Measurements from ENCODE around the gene XCL2. TPM values are rescaled to one million over a fixed set of nuclear protein-coding genes. Genes with fewer than 3 reads are reported as not detected.
"Not testable (repeated sequence)": the region's sequence is repeated elsewhere in the genome, so short reads cannot be mapped to it uniquely, and the experiment has no call there.

The XCL2 gene
- total and polyA plus RNA-seq, 5 donors, result 0.60 TPM; not detected in 4

DNA sequence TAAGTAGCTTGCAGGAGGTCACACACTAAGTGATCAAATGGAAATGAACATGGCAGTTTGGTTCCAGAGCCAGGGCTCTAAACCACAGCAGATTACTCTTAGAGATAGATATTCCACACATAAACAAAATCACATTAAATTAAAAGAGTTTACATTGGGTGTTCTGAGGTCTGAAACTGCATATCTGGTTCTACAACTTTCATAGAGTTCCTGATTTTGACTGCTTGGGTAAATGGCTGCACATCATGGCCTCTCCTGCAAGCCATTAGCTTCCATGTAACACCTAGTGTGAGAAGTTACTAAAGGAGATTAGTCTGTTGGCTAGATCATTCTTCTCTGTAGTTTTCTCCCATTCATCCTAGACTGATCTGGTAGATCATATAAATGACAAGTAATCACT lies 12.8 kb upstream of the XCL2 start:
- no peaks in the 10 kb centered on the region for H3K9me3 ChIP-seq (ENCODE audit: control insufficient read depth, low read length)
- H3K4me1 ChIP-seq (ENCODE audit: control insufficient read depth, insufficient read depth, low read length), result no peaks in the 10 kb centered on the region
- intact Hi-C loops (cut with DNase I), result no loop called here
- ATAC-seq (no peak), DNase-seq (no peak)
- H3K27ac ChIP-seq (ENCODE audit: low read length), result no peak overlapping the region
- H3K4me3 ChIP-seq (ENCODE audit: low read length), result no peak overlapping the region
- no peaks in the 10 kb centered on the region for H3K27me3 ChIP-seq (ENCODE audit: control insufficient read depth, insufficient read depth)

DNA sequence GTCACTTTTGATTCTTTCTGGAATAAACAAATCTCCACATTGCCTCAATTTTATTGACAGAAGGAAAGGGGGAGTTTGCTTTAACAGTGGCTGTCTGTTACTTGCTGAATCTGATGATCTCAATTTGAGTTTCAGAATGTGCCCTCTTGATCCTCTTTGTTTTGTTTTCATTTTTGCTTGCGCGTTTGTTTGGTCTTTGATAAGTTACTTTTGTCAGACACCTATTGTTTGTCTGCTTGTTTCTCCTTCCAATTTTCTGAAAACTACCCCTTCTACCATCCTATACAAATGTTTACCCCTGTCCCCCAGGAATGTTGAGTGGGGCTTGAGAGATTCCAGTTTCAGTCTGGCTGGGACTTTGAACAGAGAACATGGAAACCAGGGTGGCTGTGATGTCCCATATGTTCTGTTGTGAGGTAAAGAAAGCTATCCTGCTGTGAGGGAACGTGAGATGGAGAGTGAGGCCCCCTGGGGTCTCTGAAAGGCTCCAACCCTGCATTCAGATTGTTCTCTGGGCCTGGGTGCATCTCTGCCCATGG lies 11.8 kb upstream of the XCL2 start:
- no peak for DNase-seq
- intact Hi-C loops (cut with DNase I), result no loop called here
- H3K27ac ChIP-seq (ENCODE audit: low read length), result no peak overlapping the region
- 76% methylated on average over 3 of the region's 3 CpGs for WGBS
- H3K9me3 ChIP-seq (ENCODE audit: control insufficient read depth, low read length), result no peaks in the 10 kb centered on the region
- no peaks in the 10 kb centered on the region for H3K27me3 ChIP-seq (ENCODE audit: control insufficient read depth, insufficient read depth)
- H3K4me3 ChIP-seq (ENCODE audit: low read length), result no peak overlapping the region
- ATAC-seq, result no peak
- H3K4me1 ChIP-seq (ENCODE audit: control insufficient read depth, insufficient read depth, low read length), result no peaks in the 10 kb centered on the region

DNA sequence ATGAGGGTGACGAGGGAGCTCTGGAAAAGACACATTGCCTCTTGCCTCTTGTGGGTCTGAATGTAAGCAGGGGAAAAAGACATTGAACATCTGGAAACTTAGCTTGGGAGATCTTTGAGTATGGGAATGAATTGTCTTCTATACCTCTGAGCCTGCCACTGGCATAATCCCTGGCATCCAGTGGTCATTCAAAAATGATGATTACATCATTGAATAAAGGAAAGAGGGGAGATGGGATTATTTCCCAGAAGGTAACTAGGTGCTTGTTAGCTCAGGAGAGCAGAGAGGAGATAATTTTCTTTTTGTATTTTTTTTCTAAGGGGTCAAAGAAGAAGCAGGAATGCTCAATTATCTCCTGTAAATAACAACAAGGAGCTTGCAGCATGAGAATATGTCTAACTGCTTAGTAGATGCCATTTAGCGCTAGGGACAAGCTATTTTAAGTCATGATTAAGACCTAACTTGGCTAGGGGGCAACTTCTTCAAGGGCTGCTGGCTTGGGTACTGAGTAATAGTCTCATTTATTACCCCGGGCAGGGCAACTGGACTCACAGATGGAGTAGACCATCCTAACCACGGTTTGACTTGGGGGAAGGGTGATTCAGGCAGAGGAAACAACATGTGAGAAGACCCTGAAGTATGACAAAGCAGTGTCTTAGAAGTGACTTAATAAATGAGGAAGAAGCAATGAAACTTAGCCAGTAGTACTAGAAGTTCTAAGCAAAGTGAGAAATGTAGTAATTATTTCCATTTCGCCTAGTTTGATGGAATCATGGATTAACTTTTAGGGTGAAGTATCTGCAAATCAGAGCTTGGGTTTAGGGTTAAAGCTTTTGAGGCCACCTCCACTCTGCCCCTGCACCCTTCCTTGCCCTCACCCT lies 11.0 kb upstream of the XCL2 start:
- intact Hi-C loops (cut with DNase I), result no loop called here
- H3K4me1 ChIP-seq (ENCODE audit: control insufficient read depth, insufficient read depth, low read length), result no peaks in the 10 kb centered on the region
- ATAC-seq, result no peak
- H3K4me3 ChIP-seq (ENCODE audit: low read length), result no peak overlapping the region
- H3K9me3 ChIP-seq (ENCODE audit: control insufficient read depth, low read length), result no peaks in the 10 kb centered on the region
- 80% methylated on average over 5 of the region's 5 CpGs for WGBS
- no peaks in the 10 kb centered on the region for H3K27me3 ChIP-seq (ENCODE audit: control insufficient read depth, insufficient read depth)
- no peak overlapping the region for H3K27ac ChIP-seq (ENCODE audit: low read length)
- no peak for DNase-seq

DNA sequence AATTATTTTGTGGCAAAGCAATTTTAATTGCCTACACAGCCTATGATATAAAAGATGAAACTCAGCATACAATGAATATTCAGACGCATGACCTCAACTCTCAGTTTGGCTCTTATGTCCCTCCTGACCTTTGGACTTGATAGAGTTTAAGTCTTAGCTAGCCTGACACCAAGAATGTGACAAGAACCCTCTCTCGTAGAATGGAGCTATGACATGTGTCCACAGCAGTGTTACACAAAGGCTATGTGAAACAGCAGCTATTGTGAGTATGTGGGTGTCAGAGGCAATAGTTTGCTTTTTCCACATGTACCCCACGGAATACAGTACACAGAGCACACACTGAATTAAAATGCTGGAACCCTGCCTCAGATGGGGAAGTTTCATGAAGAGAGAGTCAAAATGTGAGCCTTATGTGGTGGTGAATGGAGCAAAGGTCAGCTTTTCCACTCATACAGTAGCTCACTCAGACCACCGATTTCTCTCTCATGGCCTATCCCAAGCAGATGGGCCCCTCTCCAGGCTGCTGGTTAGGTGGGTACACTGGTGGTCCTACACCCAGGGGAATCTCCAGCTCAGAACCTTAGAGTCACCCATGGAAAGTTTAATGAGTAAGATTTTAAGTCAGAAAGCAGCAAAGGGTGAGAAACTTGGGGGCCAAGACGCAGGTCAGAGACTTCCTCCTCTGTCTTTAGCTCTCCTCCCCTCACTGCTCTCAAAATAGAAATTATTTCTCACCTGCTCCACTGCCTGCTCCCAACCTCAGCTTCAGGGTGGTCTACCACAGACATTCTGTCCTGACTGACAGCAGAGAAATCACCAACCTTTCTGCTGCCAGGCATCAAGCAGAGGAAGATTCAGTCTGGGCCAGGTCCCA lies 10.1 kb upstream of the XCL2 start:
- WGBS, result 76% methylated on average over 5 of the region's 5 CpGs
- Histone ChIP-seq H3K27ac (ENCODE audit: low read length) (no peak overlapping the region), H3K9me3 (ENCODE audit: control insufficient read depth, low read length) (no peaks in the 10 kb centered on the region), H3K4me1 (ENCODE audit: control insufficient read depth, insufficient read depth, low read length) (no peaks in the 10 kb centered on the region), H3K27me3 (ENCODE audit: control insufficient read depth, insufficient read depth) (no peaks in the 10 kb centered on the region), H3K4me3 (ENCODE audit: low read length) (no peak overlapping the region)
- DNase-seq (no peak), ATAC-seq (no peak)
- intact Hi-C loops (cut with DNase I), result no loop called here

DNA sequence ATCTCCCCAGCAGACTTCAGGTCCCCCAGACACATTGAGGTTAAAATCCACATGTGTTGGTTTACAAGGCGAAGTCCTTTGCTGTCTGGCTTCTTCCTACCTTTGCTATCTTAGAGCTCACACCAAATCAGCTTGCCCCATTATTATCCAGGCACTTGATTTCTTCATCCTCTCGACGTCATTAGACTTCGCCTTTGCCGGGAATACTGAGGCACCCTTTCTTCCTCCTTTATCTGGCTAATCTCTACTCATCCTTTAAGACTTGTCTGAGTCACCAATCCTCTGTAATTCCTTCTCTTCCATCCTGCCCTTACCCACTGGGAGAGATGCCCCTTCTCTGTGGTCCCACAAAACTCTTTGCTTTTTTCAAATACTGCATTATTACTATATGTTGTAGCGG lies 9.2 kb upstream of the XCL2 start:
- intact Hi-C loops (cut with DNase I), result no loop called here
- Histone ChIP-seq H3K4me3 (ENCODE audit: low read length) (no peak overlapping the region), H3K27ac (ENCODE audit: low read length) (no peak overlapping the region), H3K4me1 (ENCODE audit: control insufficient read depth, insufficient read depth, low read length) (no peaks in the 10 kb centered on the region), H3K27me3 (ENCODE audit: control insufficient read depth, insufficient read depth) (no peaks in the 10 kb centered on the region), H3K9me3 (ENCODE audit: control insufficient read depth, low read length) (no peaks in the 10 kb centered on the region)
- WGBS, result 93% methylated on average over 6 of the region's 6 CpGs
- DNase-seq (no peak), ATAC-seq (no peak)

DNA sequence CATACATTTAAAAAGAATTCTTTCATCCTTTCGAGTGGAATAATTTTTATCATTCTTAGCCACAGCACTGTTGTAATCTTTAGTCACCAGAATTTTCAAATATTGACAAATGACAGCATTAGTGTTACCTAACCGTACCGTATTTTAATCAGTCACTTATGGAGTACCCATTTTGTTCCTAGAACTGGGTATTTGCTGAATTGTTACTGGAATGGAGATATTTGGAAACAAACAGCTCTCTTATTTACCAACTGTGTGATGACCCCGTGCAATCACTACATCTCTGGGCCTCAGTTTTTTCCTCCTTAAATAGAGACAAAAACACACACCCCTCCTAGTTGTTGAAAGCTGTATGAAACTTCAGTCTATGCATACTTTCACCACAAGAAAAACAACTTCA lies 7.9 kb upstream of the XCL2 start:
- no peak for ATAC-seq
- no peak for DNase-seq
- Histone ChIP-seq H3K27me3 (ENCODE audit: control insufficient read depth, insufficient read depth) (no peaks in the 10 kb centered on the region), H3K9me3 (ENCODE audit: control insufficient read depth, low read length) (no peaks in the 10 kb centered on the region), H3K4me3 (ENCODE audit: low read length) (no peak overlapping the region), H3K27ac (ENCODE audit: low read length) (no peak overlapping the region), H3K4me1 (ENCODE audit: control insufficient read depth, insufficient read depth, low read length) (no peaks in the 10 kb centered on the region)
- intact Hi-C loops (cut with DNase I), result no loop called here
- WGBS, result 87% methylated on average over 4 of the region's 4 CpGs

DNA sequence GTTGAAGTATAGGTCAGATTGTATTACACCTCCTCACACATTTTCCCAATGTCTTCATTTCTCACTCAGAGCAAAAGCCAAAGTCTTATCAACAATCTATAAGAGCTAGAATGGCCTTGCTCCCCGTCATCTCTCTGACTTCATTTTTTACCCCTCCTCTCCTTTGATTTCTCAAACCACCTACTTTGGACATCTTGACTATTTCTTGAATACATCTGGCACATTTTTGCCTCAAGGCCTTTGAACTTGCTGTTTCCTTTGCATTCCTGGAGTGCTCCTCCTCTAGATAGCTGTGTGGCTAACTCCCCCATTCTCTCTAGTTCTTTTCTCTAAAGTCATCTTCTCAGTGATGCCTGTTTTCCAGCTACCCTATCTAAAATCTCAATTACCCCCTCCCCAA lies 7.2 kb upstream of the XCL2 start:
- no peaks in the 10 kb centered on the region for H3K27me3 ChIP-seq (ENCODE audit: control insufficient read depth, insufficient read depth)
- no peak for DNase-seq
- H3K4me1 ChIP-seq (ENCODE audit: control insufficient read depth, insufficient read depth, low read length), result no peaks in the 10 kb centered on the region
- H3K9me3 ChIP-seq (ENCODE audit: control insufficient read depth, low read length), result no peaks in the 10 kb centered on the region
- no peak overlapping the region for H3K4me3 ChIP-seq (ENCODE audit: low read length)
- no peak for ATAC-seq
- 47% methylated on average over 1 of the region's 1 CpG for WGBS
- intact Hi-C loops (cut with DNase I), result no loop called here
- H3K27ac ChIP-seq (ENCODE audit: low read length), result no peak overlapping the region

DNA sequence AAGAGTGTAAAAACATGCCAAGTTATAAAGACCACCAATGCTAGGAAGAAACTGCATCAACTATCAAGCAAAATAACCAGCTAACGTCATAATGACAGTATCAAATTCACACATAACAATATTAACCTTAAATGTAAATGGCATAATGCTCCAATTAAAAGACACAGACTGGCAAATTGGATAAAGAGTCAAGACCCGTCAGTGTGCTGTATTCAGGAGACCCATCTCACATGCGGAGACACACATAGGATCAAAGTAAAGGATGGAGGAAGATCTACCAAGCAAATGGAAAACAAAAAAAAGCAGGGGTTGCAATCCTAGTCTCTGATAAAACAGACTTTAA lies 2.7 kb upstream of the XCL2 start:
- H3K9me3 ChIP-seq (ENCODE audit: control insufficient read depth, low read length); H3K4me3 ChIP-seq (ENCODE audit: low read length); ATAC-seq; H3K4me1 ChIP-seq (ENCODE audit: control insufficient read depth, insufficient read depth, low read length); intact Hi-C loops (cut with DNase I); H3K27ac ChIP-seq (ENCODE audit: low read length); H3K27me3 ChIP-seq (ENCODE audit: control insufficient read depth, insufficient read depth); DNase-seq: not testable (repeated sequence)
- WGBS, result 80% methylated on average over 3 of the region's 3 CpGs

DNA sequence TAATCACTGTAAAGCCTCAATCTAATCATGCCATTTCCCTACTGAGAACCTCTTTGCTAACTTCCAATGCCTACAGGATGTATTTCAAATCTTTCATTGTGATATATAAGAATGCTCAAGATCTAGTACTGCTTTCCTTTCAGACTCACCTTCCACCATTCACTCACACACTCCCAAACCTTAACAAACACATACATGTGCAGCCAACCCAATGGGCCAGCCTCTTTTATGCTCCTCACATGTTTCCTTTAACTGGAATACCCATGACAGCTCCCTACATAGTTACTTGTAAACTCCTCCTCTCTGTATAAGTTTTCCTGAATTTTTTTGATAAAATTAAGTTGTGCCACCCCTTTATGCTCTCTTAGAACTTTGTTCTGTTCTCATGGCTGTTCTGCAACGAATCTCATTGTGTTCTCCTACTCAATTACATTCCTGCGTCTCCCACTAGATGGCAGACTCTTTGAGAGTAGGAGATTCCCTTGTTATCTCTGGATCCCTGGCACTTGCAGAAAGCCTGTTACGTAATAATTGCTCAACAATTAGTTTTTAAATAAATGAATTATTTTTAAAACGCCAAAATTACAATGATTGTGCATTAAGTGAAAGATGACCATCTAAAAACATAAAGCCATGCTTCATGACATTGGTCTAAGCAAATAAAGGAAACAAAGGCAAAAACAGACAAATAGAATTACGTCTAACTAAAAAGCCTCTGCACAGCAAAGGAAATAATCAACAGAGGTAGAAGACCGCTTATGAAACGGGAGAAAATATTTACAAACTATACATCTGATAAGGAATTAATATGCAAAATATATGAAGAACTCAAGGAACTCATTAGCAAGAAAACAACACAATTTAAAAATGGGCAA lies 2.1 kb upstream of the XCL2 start:
- H3K27me3 ChIP-seq (ENCODE audit: control insufficient read depth, insufficient read depth); H3K27ac ChIP-seq (ENCODE audit: low read length); H3K4me3 ChIP-seq (ENCODE audit: low read length); ATAC-seq; H3K4me1 ChIP-seq (ENCODE audit: control insufficient read depth, insufficient read depth, low read length); H3K9me3 ChIP-seq (ENCODE audit: control insufficient read depth, low read length); intact Hi-C loops (cut with DNase I); DNase-seq: not testable (repeated sequence)
- 41% methylated on average over 7 of the region's 7 CpGs for WGBS

DNA sequence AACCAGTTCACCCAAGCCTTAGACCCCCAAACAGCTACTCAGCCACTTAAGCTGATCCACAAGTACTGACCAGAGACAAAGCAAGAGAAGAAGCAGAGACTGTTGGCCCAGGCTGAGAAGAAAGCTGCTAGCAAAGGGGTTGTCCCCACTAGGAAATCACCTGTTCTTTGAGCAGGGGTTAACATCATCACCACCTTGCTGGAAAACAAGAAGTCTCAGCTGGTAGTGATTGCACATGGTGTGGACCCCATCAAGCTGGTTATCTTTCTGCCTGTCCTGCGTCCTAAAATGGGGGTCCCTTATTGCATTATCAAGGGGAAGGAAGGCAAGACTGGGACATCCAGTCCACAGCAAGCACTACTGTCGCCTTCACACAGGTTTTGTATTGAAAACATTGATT lies 819 bp downstream of the XCL2 start:
- H3K4me3 ChIP-seq (ENCODE audit: low read length); ATAC-seq; H3K27me3 ChIP-seq (ENCODE audit: control insufficient read depth, insufficient read depth); H3K27ac ChIP-seq (ENCODE audit: low read length); intact Hi-C loops (cut with DNase I); DNase-seq; H3K4me1 ChIP-seq (ENCODE audit: control insufficient read depth, insufficient read depth, low read length); H3K9me3 ChIP-seq (ENCODE audit: control insufficient read depth, low read length): not testable (repeated sequence)
- WGBS, result 78% methylated on average over 2 of the region's 2 CpGs

Measured in right cardiac atrium (tissue), 5 donors.